Measurements from ENCODE around the gene TBC1D2B.

The TBC1D2B gene

DNA sequence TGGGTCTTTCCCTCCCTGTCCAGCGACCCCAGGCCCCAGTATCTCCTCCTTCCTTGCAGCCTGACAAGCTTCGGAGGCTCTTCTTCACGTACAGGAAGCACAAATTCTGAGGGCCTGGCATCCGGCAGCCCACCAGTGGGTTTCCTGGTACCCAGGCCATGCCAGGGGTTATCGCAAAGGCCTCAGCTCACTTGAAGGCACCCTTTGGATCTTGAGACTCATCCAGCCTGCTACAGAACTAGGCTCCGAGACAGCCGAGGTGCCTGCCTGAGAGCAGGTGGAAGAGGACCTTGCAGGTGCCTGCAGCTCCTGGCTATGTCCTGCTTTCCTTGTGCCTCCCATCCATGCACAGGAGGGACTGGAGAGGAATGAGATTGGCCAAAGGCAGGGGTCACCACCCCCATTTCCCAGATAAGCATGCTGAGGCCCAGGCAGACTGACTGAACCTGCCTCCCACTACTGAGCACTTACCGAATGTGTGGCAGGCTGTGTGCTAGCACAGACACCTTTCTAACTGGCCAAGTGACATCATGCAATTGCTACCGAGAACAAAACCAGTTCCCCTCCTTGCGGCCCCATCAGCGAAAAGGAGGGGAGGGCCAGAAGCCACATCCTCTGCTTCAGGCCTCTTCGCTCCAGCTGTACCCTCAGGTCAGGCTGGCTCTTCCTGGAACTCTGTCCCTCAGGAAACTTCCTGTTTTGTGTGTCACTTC is 26.1 kb upstream of the TBC1D2B start:
- H3K4me3 ChIP-seq (ENCODE audit: low read length), result no peak overlapping the region
- no peak for DNase-seq (ENCODE audit: low read depth)

DNA sequence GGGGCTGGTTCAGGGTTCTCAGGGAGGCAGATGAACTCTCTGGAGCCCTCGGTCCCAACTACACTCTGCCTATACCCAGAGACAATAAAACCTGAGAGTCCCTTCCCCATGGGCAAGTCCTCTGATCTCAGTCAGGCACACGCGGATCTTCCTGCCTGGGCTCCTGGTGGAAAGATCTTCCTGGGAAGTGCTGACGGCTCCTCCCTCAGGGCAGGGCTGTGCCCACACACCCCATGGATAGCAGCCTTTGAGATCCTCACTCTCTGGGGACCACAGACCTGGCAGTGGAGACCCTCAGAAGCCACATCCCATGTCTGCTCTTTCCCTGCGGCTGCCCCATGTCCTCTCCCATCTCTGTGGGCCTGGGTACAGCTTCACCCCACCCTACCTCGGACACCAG is 25.2 kb upstream of the TBC1D2B start:
- TF ChIP-seq, protein P1, sequence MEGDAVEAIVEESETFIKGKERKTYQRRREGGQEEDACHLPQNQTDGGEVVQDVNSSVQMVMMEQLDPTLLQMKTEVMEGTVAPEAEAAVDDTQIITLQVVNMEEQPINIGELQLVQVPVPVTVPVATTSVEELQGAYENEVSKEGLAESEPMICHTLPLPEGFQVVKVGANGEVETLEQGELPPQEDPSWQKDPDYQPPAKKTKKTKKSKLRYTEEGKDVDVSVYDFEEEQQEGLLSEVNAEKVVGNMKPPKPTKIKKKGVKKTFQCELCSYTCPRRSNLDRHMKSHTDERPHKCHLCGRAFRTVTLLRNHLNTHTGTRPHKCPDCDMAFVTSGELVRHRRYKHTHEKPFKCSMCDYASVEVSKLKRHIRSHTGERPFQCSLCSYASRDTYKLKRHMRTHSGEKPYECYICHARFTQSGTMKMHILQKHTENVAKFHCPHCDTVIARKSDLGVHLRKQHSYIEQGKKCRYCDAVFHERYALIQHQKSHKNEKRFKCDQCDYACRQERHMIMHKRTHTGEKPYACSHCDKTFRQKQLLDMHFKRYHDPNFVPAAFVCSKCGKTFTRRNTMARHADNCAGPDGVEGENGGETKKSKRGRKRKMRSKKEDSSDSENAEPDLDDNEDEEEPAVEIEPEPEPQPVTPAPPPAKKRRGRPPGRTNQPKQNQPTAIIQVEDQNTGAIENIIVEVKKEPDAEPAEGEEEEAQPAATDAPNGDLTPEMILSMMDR (conservative IDR thresholded peaks at IDR 0.05; ENCODE audit: low read depth, low read length), result no peak
- DNase-seq (ENCODE audit: low read depth), result no peak
- H3K4me3 ChIP-seq (ENCODE audit: low read length), result no peak overlapping the region

More for the DNA sequence above, 26.1 kb upstream of the TBC1D2B start:
- TF ChIP-seq, protein P1 (conservative IDR thresholded peaks at IDR 0.05; ENCODE audit: low read depth, low read length), result no peak

DNA sequence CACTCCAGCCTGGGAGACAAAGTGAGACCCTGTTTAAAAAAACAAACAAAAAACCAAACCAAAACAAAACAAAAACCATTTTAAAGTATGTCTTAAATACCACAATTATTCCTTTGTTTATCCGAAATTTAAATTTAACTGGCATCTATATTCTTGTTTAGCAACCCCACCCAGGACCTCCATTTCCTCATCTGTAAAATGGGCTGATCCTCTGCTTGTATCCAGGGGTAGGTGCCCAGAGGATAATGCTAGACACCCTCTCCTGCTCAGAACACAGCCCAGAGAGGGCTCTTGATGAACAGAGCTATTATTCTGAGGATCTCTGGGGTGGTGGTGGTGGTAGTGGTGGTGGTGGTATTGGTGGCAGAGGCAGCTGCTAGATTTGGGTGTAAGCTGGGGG is 24.7 kb upstream of the TBC1D2B start:
- TF ChIP-seq, protein P1 (conservative IDR thresholded peaks at IDR 0.05; ENCODE audit: low read depth, low read length), result no peak
- H3K4me3 ChIP-seq (ENCODE audit: low read length), result no peak overlapping the region
- DNase-seq (ENCODE audit: low read depth), result no peak

DNA sequence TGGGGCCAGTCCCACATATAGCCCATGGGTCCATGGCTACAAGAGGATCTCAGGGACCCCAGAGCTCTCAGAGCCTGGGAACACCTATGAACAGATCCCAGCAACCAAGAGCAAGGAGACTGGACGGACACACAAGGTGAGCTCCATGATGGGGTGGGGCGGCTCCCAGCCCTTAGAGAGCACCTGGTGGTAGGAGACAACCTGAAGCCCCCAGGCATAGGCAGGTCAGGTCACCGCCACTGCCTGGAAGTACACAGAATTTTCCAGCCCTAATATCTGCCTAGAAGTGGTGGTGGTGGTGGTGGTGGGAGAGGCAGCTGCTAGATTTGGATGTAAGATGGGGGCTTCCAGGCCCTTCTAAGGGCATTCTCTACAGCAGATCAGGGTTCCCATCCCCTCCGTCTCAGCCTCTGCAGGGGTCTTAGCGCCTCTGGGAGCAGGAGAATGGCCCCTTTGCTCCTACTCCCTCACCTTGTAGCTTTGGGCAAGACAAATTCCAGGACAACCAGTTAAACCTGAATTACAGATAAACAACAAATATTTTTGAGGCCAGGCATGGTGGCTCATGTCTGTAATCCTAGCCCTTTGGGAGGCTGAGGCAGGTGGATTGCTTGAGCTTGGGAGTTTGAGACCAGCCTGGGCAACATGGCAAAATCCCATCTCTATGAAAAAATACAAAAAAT is 24.1 kb upstream of the TBC1D2B start:
- no peak overlapping the region for H3K4me3 ChIP-seq (ENCODE audit: low read length)
- TF ChIP-seq, protein P1 (conservative IDR thresholded peaks at IDR 0.05; ENCODE audit: low read depth, low read length), result no peak
- no peak for DNase-seq (ENCODE audit: low read depth)

DNA sequence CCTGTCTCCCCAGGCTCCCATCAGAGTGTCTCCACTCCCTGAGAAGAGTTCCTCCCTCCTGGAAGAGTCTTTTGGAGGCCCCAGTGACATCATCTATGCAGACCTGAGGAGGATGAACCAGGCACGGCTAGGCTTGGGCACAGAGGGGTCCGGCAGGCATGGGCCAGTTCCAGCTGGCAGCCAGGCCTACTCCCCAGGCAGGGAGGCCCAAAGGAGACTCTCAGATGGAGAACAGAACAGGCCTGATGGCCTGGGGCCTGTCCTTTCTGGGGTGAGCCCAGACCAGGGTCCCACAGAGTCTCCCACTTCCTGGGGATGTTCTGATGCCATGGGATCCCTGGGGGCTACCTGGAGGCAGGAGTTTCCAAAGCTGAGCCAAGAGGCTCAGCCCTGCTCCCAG is 23.4 kb upstream of the TBC1D2B start:
- no peak overlapping the region for H3K4me3 ChIP-seq (ENCODE audit: low read length)
- TF ChIP-seq, protein P1 (conservative IDR thresholded peaks at IDR 0.05; ENCODE audit: low read depth, low read length), result no peak
- no peak for DNase-seq (ENCODE audit: low read depth)

DNA sequence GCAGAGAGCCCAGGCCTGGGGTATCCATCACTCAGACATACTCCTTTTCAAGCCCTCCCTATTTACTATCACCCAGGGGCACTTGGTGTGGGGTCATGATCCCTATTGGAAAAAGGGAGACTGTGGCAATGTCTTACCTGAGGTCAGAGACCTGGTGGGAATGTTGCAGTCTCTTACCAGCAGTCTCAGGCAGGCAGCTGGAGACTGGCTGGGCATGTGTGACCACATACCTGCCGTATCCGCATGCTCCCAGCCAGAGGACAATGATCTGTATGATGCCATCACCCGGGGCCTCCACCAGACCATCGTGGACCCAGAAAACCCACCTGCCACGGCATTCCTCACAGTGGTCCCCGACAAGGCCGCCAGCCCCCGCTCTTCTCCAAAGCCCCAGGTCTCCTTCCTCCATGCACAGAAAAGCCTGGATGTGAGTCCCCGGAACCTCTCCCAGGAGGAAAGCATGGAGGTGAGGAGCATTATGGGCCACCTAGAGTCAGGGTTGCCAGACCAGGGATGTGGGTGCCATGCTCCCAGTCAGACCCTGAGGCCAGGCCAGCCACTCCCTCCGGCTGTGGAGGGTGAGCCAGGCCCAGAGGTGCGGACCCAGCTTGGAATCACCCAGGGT is 20.7 kb upstream of the TBC1D2B start:
- TF ChIP-seq, protein P1 (conservative IDR thresholded peaks at IDR 0.05; ENCODE audit: low read depth, low read length), result no peak
- DNase-seq (ENCODE audit: low read depth), result no peak
- no peak overlapping the region for H3K4me3 ChIP-seq (ENCODE audit: low read length)

All from retinal pigment epithelial cell (primary cell).